Keratinocyte (primary cell): Measurements from ENCODE around the gene TRDN. TPM values are rescaled to one million over a fixed set of nuclear protein-coding genes. Genes with fewer than 3 reads are reported as not detected.
"Not testable (repeated sequence)": the region's sequence is repeated elsewhere in the genome, so short reads cannot be mapped to it uniquely, and the experiment has no call there.

Source experiments
- DNase-seq: peaks from one replicate; pipeline ENCODE4 v3.0.0-alpha.2; 2011; ENCODE audit warnings: low read depth, missing footprints, low spot score
- FAIRE-seq: peaks from 2 replicates; lab custom pipeline; 2011; peaks lifted over from hg19 to GRCh38; lab: Jason Lieb, UNC
- H2AFZ ChIP-seq: 2 replicates; pipeline ENCODE4 v1.6.0; 2012; ENCODE audit warnings: low read length, control low read depth, inconsistent platforms; ENCODE audit not compliant: control insufficient read depth
- H3K27ac ChIP-seq: 2 replicates; pipeline ENCODE4 v1.5.1; 2011; ENCODE audit warnings: low read length; ENCODE audit not compliant: control insufficient read depth, insufficient read depth
- H3K27me3 ChIP-seq: 3 replicates; pipeline ENCODE4 v1.6.0; 2011; ENCODE audit warnings: low read length; ENCODE audit not compliant: control insufficient read depth, insufficient read depth; ENCODE audit errors: extremely low read depth
- H3K36me3 ChIP-seq, 2 experiments: 2 replicates in 1 of 2; 3 replicates in 1 of 2; pipeline ENCODE4 v1.5.1; 2011; ENCODE audit warnings: low read length in 2 of 2, mild to moderate bottlenecking in 1 of 2; ENCODE audit not compliant: control insufficient read depth in 2 of 2, insufficient read depth in 2 of 2; ENCODE audit errors: extremely low read depth in 1 of 2
- H3K4me1 ChIP-seq: 3 replicates; pipeline ENCODE4 v1.5.1; 2011; ENCODE audit warnings: low read length; ENCODE audit not compliant: control insufficient read depth, insufficient read depth; ENCODE audit errors: extremely low read depth
- H3K4me2 ChIP-seq: 3 replicates; pipeline ENCODE4 v1.6.0; 2011; ENCODE audit warnings: low read depth, low read length; ENCODE audit not compliant: control insufficient read depth, insufficient read depth; ENCODE audit errors: extremely low read depth
- H3K4me3 ChIP-seq, 3 experiments: fragments of 200-600 bp in 1 of 3; sonication (generic) in 1 of 3; 2 replicates in 2 of 3; 3 replicates in 1 of 3; pipeline ENCODE4 v1.5.1; 2011 to 2016; ENCODE audit warnings: low read length in 3 of 3, mild to moderate bottlenecking in 3 of 3, control low read depth in 2 of 3, inconsistent platforms in 1 of 3, low read depth in 1 of 3, mixed read lengths in 1 of 3, mixed run types in 1 of 3, moderate library complexity in 1 of 3; ENCODE audit not compliant: control insufficient read depth in 2 of 3, insufficient read depth in 2 of 3; ENCODE audit errors: extremely low read depth in 1 of 3
- H3K79me2 ChIP-seq: 2 replicates; pipeline ENCODE4 v1.6.0; 2012; ENCODE audit warnings: low read length; ENCODE audit not compliant: control insufficient read depth, insufficient read depth
- H3K9ac ChIP-seq: 3 replicates; pipeline ENCODE4 v1.6.0; 2011; ENCODE audit warnings: low read length; ENCODE audit not compliant: control insufficient read depth, insufficient read depth; ENCODE audit errors: extremely low read depth
- H3K9me1 ChIP-seq: 3 replicates; pipeline ENCODE4 v1.6.0; 2011; ENCODE audit warnings: low read length; ENCODE audit not compliant: control insufficient read depth, insufficient read depth; ENCODE audit errors: extremely low read depth
- H3K9me3 ChIP-seq: 2 replicates; pipeline ENCODE4 v1.5.1; 2012; ENCODE audit warnings: low read depth, low read length; ENCODE audit not compliant: control insufficient read depth
- H4K20me1 ChIP-seq: 3 replicates; pipeline ENCODE4 v1.6.0; 2011; ENCODE audit warnings: low read length; ENCODE audit not compliant: control insufficient read depth, insufficient read depth; ENCODE audit errors: extremely low read depth
- EZH2 ChIP-seq: IDR thresholded peaks from one replicate; pipeline ENCODE4 v1.6.1; 2012; ENCODE audit warnings: inconsistent platforms, mild to moderate bottlenecking, low read length, moderate library complexity
- dilution Hi-C: fragments of 300-500 bp; cut with MboI; formaldehyde crosslinking; loops from one replicate; pipeline ENCODE4 v1.7.0; 2020; ENCODE audit warnings: low sequenced_read_pairs; ENCODE audit not compliant: extremely low pct_ligation_motif_present
- polyA plus RNA-seq, 5 experiments: library from polyadenylated mRNA; depleted of rRNA in 3 of 5; stranded (reverse) in 3 of 5; stranded (forward) in 1 of 5; unstranded in 1 of 5; fragments of >200 nt; gene quantifications; 1 replicate in 1 of 5; 2 replicates in 3 of 5; 3 replicates in 1 of 5; pipeline versions ENCODE4 v1.2.1 to v1.2.3, GENCODE V29; 2011 to 2012; ENCODE audit warnings: missing spikeins in 2 of 5, low read depth in 1 of 5, low replicate concordance in 1 of 5
- TF ChIP-seq, protein P1 (sequence below), 3 experiments: IDR thresholded peaks in 1 of 3; conservative IDR thresholded peaks in 1 of 3; optimal IDR thresholded peaks in 1 of 3; 2 replicates in 2 of 3; 3 replicates in 1 of 3; pipeline versions ENCODE3 to v1.5.1; 2011; ENCODE audit warnings: low read length in 3 of 3, mild to moderate bottlenecking in 3 of 3, moderate library complexity in 2 of 3, control low read depth in 1 of 3, inconsistent platforms in 1 of 3; ENCODE audit not compliant: insufficient read depth in 2 of 3; ENCODE audit errors: extremely low read depth in 1 of 3

The TRDN gene
- polyA plus RNA-seq, 1 donor (not counting 4 experiments of a cell fraction or from before 2014, with no cell fraction given) = not detected

GRCh38 chr6:123263981-123264380 lies 372.8 kb downstream of the TRDN start:
- Histone ChIP-seq H3K36me3 (no peaks in the 10 kb centered on the region), H3K4me1 (no peaks in the 10 kb centered on the region), H3K9me3 (no peaks in the 10 kb centered on the region), H3K9me1 (no peaks in the 10 kb centered on the region), H3K27ac (no peak overlapping the region), H3K9ac (no peak overlapping the region), H3K4me2 (no peak overlapping the region), H4K20me1 (no peaks in the 10 kb centered on the region), H3K79me2 (no peaks in the 10 kb centered on the region), H2AFZ (no peak overlapping the region), H3K4me3 (no peak overlapping the region), H3K27me3 (no peaks in the 10 kb centered on the region)
- dilution Hi-C loops = no loop called here
- no peak for DNase-seq
- no peak for FAIRE-seq
- TF ChIP-seq EZH2 = no peak
- TF ChIP-seq, protein P1, sequence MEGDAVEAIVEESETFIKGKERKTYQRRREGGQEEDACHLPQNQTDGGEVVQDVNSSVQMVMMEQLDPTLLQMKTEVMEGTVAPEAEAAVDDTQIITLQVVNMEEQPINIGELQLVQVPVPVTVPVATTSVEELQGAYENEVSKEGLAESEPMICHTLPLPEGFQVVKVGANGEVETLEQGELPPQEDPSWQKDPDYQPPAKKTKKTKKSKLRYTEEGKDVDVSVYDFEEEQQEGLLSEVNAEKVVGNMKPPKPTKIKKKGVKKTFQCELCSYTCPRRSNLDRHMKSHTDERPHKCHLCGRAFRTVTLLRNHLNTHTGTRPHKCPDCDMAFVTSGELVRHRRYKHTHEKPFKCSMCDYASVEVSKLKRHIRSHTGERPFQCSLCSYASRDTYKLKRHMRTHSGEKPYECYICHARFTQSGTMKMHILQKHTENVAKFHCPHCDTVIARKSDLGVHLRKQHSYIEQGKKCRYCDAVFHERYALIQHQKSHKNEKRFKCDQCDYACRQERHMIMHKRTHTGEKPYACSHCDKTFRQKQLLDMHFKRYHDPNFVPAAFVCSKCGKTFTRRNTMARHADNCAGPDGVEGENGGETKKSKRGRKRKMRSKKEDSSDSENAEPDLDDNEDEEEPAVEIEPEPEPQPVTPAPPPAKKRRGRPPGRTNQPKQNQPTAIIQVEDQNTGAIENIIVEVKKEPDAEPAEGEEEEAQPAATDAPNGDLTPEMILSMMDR (optimal IDR thresholded peaks at IDR 0.05 in 1 of 3, IDR thresholded peaks at IDR 0.05 in 1 of 3, conservative IDR thresholded peaks at IDR 0.05 in 1 of 3; ENCODE audit: extremely low read depth in 1 of 3, insufficient read depth in 2 of 3, low read length in 3 of 3) = no peak

GRCh38 chr6:123240626-123241025 lies 396.1 kb downstream of the TRDN start:
- no peak overlapping the region for H3K4me2 ChIP-seq
- no peaks in the 10 kb centered on the region for H3K36me3 ChIP-seq
- FAIRE-seq (no peak), DNase-seq (no peak)
- no peak overlapping the region for H2AFZ ChIP-seq
- H3K9me3 ChIP-seq = no peaks in the 10 kb centered on the region
- H3K27me3 ChIP-seq = no peaks in the 10 kb centered on the region
- H3K9me1 ChIP-seq = no peaks in the 10 kb centered on the region
- no peak overlapping the region for H3K27ac ChIP-seq
- no peak overlapping the region for H3K4me3 ChIP-seq
- no peaks in the 10 kb centered on the region for H4K20me1 ChIP-seq
- no peak overlapping the region for H3K9ac ChIP-seq
- H3K4me1 ChIP-seq = no peaks in the 10 kb centered on the region
- no peak for TF ChIP-seq EZH2
- no peaks in the 10 kb centered on the region for H3K79me2 ChIP-seq
- dilution Hi-C loops = no loop called here

DNA sequence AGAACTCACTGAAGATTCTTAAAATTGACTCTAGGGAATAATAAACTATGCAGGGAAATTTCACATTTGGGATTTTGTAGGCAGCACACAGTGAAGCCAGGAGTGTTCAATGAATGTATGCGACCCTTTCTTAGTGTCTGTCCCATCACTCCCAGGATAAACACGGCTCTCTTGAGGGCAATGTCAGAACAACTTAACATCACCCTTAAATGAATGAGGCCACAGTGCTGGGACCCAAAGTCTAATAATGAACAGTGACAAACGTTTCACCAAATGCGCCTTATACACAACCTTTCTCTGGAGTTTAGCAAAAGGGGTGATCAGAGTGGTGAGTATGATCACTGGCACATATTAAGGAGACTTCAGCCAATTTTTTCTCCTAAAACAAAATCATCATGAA lies 403.4 kb downstream of the TRDN start:
- Histone ChIP-seq H3K9ac (no peak overlapping the region), H3K4me2 (no peak overlapping the region), H2AFZ (no peak overlapping the region)

GRCh38 chr6:123227789-123228188 lies 409.0 kb downstream of the TRDN start:
- dilution Hi-C loops, H3K4me2 ChIP-seq, H3K4me1 ChIP-seq, FAIRE-seq, H3K27me3 ChIP-seq, H3K9me1 ChIP-seq, H3K27ac ChIP-seq, DNase-seq, H3K4me3 ChIP-seq, H4K20me1 ChIP-seq, H3K79me2 ChIP-seq, H2AFZ ChIP-seq, H3K36me3 ChIP-seq, H3K9me3 ChIP-seq, H3K9ac ChIP-seq: not testable (repeated sequence)

More for the DNA sequence above, 403.4 kb downstream of the TRDN start:
- H3K27ac ChIP-seq = no peak overlapping the region
- FAIRE-seq (no peak), DNase-seq (no peak)
- no peak overlapping the region for H3K4me3 ChIP-seq
- no peaks in the 10 kb centered on the region for H3K79me2 ChIP-seq
- no peaks in the 10 kb centered on the region for H3K9me3 ChIP-seq
- TF ChIP-seq, protein P1 (optimal IDR thresholded peaks at IDR 0.05 in 1 of 3, IDR thresholded peaks at IDR 0.05 in 1 of 3, conservative IDR thresholded peaks at IDR 0.05 in 1 of 3; ENCODE audit: extremely low read depth in 1 of 3, insufficient read depth in 2 of 3, low read length in 3 of 3) = no peak
- TF ChIP-seq EZH2 = no peak
- no peaks in the 10 kb centered on the region for H3K9me1 ChIP-seq
- H3K36me3 ChIP-seq = no peaks in the 10 kb centered on the region
- H3K27me3 ChIP-seq = no peaks in the 10 kb centered on the region
- dilution Hi-C loops = no loop called here
- no peaks in the 10 kb centered on the region for H4K20me1 ChIP-seq
- no peaks in the 10 kb centered on the region for H3K4me1 ChIP-seq
